NCI-H1694 treated with DMSO at 0.1 percent for 48 hours (cell line): Measurements from ENCODE around the gene CHD9.
"Not testable (repeated sequence)": the region's sequence is repeated elsewhere in the genome, so short reads cannot be mapped to it uniquely, and the experiment has no call there.

Experiments used
- DNase-seq: peaks from one replicate; lab custom pipeline; 2025; lab: John Stamatoyannopoulos, UW

CHD9 gene

GRCh38 chr16:53075461-53075860 lies 20.7 kb downstream of the CHD9 start:
- not testable (repeated sequence) for DNase-seq

GRCh38 chr16:53078247-53078646 lies 23.5 kb downstream of the CHD9 start:
- no peak for DNase-seq

DNA sequence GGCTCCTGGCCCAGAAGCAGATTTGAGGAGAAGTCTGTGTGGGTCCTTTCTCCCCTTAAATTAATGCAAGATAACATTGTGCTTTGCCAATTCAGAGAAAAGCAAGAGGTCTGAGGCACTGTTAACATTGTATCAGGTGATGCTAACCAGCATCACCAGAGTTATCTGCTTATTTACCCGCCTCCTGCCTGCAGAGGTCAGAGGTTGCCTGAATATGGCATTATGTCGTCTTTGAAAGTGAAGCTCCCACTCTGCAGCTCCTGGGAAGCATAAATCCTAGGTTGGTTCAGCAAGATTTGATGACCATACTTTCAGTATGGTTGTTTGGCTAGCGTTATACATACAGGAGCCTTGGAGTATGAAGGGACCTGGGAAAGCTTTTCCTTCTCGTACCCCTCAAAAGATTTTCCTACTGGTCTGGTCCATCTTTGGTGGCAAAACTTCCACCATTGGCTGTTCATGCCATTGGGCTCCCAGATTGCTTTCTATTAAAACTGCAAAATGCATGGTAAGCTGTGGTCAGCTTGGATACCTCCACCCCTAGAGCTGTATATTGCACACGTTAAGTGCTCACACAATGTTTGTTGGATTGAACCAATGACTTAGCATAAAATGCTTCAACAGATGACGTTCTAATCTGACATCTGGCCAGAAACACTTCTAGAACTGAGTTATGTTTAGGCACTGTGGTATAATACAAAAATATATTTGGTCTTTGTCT lies 24.1 kb downstream of the CHD9 start:
- DNase-seq, result no peak

- DNase-seq, result peak; percentile 48
These were observed 25.7 kb downstream of the CHD9 start for GRCh38 chr16:53080345-53081031.

DNA sequence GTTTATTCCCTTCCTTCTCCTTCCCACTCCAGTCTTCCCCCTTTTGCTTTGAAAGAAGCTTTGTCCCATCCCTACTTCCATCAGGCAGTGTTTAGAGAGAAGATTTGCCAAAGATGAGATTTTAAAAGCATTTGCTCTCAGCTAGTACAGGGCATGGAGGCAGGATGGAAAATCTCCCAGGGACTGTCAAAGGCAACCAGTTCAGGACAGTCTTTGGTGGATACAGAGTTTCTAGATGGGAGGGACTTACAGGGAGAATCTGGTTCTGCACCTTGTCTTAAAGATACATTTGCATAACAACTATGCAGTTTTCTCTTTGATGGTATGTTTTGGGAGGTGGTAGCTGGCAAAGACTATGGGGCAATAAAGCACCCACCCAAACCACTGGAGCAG lies 26.2 kb downstream of the CHD9 start:
- no peak for DNase-seq

- DNase-seq, result no peak
These were observed 27.1 kb downstream of the CHD9 start for GRCh38 chr16:53081686-53082407.

- DNase-seq, result no peak
These were observed 27.7 kb downstream of the CHD9 start for GRCh38 chr16:53082509-53082908.

- no peak for DNase-seq
These were observed 28.3 kb downstream of the CHD9 start for GRCh38 chr16:53083119-53083518.

GRCh38 chr16:53084141-53084541 lies 29.4 kb downstream of the CHD9 start:
- DNase-seq, result no peak

- DNase-seq, result no peak
These were observed 30.0 kb downstream of the CHD9 start for GRCh38 chr16:53084746-53085334.

GRCh38 chr16:53085369-53085843 lies 30.6 kb downstream of the CHD9 start:
- DNase-seq, result peak; percentile 87

GRCh38 chr16:53085931-53086421 lies 31.2 kb downstream of the CHD9 start:
- peak; percentile 22 for DNase-seq

DNA sequence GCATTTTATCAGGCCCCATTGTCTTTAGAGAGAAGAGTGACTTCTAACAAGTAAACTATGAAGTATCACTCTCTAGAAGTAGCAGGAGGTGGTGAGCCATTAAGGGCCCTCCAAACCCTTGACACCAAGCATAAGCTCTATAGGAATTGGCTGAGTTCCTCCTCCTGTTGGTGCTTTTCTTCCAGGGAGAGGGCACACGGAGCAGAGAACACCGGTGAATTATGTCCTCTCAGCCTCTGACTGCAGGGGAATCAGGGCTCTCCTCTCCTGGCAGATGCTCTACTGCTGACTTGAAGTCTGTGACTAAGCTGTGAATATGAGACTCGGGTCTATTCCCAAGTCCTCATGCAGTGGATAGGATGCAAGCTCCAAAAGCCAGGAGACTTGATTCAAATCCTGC lies 32.3 kb downstream of the CHD9 start:
- DNase-seq, result peak; percentile 32

GRCh38 chr16:53089434-53090285 lies 34.9 kb downstream of the CHD9 start:
- DNase-seq, result peak; percentile 30

- no peak for DNase-seq
These were observed 35.4 kb downstream of the CHD9 start for GRCh38 chr16:53090286-53090590.

DNA sequence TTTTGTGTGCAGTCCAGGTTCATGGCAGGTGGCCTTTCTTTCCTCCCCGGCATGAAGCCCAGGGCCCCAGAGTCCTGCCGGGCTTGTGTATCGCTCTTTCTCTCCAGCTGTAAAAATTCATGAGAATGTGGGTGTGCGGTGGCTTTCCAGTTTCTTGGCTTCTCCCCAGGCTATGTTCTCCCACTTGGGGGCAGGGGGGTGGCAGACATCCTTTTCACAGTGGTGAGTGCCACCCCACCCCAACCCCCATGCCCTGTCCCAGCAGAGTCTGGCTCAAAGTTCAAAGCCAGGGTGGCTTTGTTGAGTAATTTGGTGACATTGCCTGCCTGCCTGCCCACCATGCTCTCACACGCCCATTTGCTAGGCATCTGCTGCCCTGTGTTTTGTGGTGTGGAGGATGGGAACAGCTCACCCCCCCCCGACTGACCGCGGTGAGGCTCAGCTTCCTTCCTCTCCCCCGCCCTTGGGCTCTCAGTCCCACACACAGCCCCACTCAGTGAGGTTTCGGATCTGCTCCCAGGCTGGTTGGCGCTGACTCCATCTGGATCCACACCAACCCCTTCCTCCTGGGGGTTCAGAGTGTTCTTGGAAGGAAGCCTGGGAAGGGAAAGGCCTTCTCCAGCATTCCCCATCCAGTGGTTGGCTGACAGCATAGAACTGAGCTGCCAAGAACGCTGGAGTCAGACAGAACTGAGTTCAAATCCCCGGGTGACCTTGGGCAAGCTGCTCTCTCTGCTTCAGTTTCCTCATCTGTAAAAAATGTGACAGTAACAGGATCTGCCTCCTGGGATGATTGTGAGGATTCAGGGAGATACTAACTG lies 36.0 kb downstream of the CHD9 start:
- DNase-seq, result peak; percentile 92

- DNase-seq, result peak; percentile 95
These were observed 36.8 kb downstream of the CHD9 start for GRCh38 chr16:53091466-53092211.

DNA sequence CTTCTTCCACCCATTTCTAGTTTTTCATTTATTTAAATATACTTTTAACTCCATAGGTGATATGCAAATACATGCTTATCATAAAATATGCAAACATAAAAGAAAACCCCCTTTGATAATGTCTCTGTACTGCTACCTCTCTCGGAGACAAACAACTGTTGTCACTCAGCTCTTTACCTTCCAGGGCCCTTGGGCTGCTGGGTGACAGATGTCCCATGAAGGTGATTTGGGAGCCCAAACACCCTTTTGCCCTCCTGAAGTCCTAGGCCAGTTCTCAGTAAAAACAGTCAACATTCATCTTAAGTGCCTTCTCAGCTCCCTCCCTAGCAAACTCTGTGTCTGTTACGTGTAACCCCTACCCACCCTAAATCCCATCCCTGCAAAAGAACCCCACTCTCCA lies 37.5 kb downstream of the CHD9 start:
- DNase-seq, result no peak

- no peak for DNase-seq
These were observed 38.5 kb downstream of the CHD9 start for GRCh38 chr16:53093162-53093744.
